Esophagus muscularis mucosa (tissue), 4 donors: ENCODE measurements around the gene MAML3. TPM values are rescaled to one million over a fixed set of nuclear protein-coding genes. Genes with fewer than 3 reads are reported as not detected.
A peak's percentile ranks its signal among the peaks of the same experiment; 100 is the strongest.

Source experiments
- DNase-seq: peaks from one replicate; pipeline ENCODE4 v3.0.0-alpha.2; 2017; ENCODE audit errors: extremely low spot score
- H3K27ac ChIP-seq, 4 donors: fragments of 200-600 bp; sonication (generic); replicated peaks in 1 of 4; 1 replicate in 3 of 4; 2 replicates in 1 of 4; pipeline ENCODE4 v1.5.1; 2016 to 2019; ENCODE audit warnings: mild to moderate bottlenecking in 1 of 4
- H3K27me3 ChIP-seq, 4 donors: fragments of 200-600 bp; sonication (generic); one replicate each; pipeline versions ENCODE4 v1.5.1 to v1.6.0; 2016 to 2019
- H3K36me3 ChIP-seq, 4 donors: fragments of 200-600 bp; sonication (generic); one replicate each; pipeline ENCODE4 v1.5.1; 2016 to 2019
- H3K4me1 ChIP-seq, 4 donors: fragments of 200-600 bp; sonication (generic); one replicate each; pipeline ENCODE4 v1.5.1; 2016 to 2019
- H3K4me3 ChIP-seq, 4 donors: fragments of 200-600 bp; sonication (generic); 1 replicate in 2 of 4; 2 replicates in 2 of 4; pipeline ENCODE4 v1.5.1; 2016 to 2019; ENCODE audit warnings: mild to moderate bottlenecking in 4 of 4, moderate library complexity in 1 of 4
- H3K9me3 ChIP-seq, 4 donors: fragments of 200-600 bp; sonication (generic); 1 replicate in 3 of 4; 2 replicates in 1 of 4; pipeline ENCODE4 v1.5.1; 2016 to 2019
- CTCF ChIP-seq, 3 experiments: fragments of 200-600 bp in 2 of 3; fragments of 450-650 bp in 1 of 3; sonication (generic) in 2 of 3; IDR thresholded peaks; one replicate each; pipeline ENCODE4 v1.5.1; 2017 to 2019; ENCODE audit warnings: antibody characterized with exemption in 3 of 3, mild to moderate bottlenecking in 2 of 3, moderate library complexity in 1 of 3
- EP300 ChIP-seq: sonication (generic); formaldehyde crosslinking; IDR thresholded peaks from one replicate; pipeline ENCODE4 v1.6.1; 2017; ENCODE audit warnings: antibody characterized with exemption
- POLR2A ChIP-seq: fragments of 450-650 bp; IDR thresholded peaks from one replicate; pipeline ENCODE4 v1.6.1; 2017; ENCODE audit warnings: antibody characterized with exemption, moderate library complexity, mild to moderate bottlenecking, low read depth
- POLR2AphosphoS5 ChIP-seq, 2 donors: sonication (generic); formaldehyde crosslinking; IDR thresholded peaks; one replicate each; pipeline ENCODE4 v1.6.1; 2017; ENCODE audit warnings: antibody characterized with exemption in 2 of 2
- WGBS: methylation state at CpG from one replicate; pipeline ENCODE4 v1.1.5; 2018; 5-methylcytosine and 5-hydroxymethylcytosine counted together
- intact Hi-C: fragments of 100-400 bp; cut with DNase I; formaldehyde crosslinking; loops from one replicate; pipeline ENCODE4 v1.15.1; 2023
- total RNA-seq, 4 donors: library from RNA; depleted of rRNA; stranded (reverse); fragments of >200 nt; gene quantifications; one replicate each; pipeline versions ENCODE4 v1.1.0 to v1.2.1, GENCODE V29; 2016

Gene MAML3
- 1 to 10 TPM; 5.0 to 8.7 (median 7.1) TPM for total RNA-seq

DNA sequence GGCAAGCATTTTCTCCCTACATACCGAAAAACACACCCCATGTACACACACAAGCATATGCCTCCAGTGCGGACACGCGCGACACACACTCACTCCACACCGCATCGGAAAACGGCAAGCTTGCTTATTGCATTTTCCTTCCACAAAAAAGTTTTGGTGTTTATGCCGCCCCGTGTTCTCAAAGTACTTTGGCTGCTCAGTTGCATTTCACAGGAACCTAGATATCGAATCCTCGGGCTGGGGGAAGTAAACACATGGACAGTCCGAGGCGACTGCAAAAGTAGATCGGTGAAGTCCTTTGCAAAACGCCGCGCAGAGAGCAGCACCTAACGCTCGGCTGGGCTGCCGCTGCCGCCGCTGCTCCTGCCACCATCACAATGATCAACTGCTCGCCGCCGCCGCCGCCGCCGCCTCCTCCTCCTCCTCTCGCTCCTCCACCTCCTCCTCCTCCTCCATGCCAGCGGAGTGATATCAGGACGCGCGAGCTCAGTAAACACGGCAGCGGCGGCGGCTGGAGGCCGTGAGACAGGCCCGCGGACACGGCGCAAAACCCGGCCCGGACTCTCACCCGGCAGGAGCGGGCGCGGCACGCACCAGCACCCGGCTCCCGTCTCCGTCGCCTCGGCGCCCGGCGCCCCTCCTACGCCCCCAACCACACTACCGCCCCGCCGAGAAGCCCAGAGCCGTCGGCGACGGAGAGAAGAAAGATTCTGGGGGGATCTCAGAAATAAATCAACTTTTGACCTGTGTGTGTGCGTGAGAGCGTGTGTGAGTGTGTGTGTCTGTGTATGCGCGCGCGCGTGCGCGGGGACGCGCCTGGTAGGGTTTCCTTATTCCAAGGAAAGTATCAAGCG, at the start of gene MAML3:
Gene MAML3, minus strand, starts transcription at position 467 of the 854 bp plus-strand sequence. CDS start 857 bp downstream, outside the sequence.
- no peaks in the 10 kb centered on the region for H3K9me3 ChIP-seq
- H3K36me3 ChIP-seq: no peaks in the 10 kb centered on the region
- no peaks in the 10 kb centered on the region for H3K27me3 ChIP-seq
- TF ChIP-seq CTCF (IDR thresholded peaks at IDR 0.05) (peak in 1 of 3 experiments; percentile 11), POLR2AphosphoS5 (IDR thresholded peaks at IDR 0.05) (peak; percentile 89 to 90), EP300 (no peak), POLR2A (peak; percentile 42)
- H3K4me1 ChIP-seq: peaks cover 0 to 34% (median 27%) of the 10 kb centered on the region in 4 donors
- peak within 1 kb of the TSS; percentile 71 to 89 (median 86) for H3K4me3 ChIP-seq
- peak; percentile 98 for DNase-seq
- WGBS: under 1% methylated on average over 63 of the region's 79 CpGs
- peak within 1 kb of the TSS; percentile 97 to 99 (median 98) for H3K27ac ChIP-seq
- intact Hi-C loops: loop anchor here (1.0 to 10.0 kb wide), 6 partner anchors 72 to 489 kb away; partner anchors contain the start of gene MGST2

DNA sequence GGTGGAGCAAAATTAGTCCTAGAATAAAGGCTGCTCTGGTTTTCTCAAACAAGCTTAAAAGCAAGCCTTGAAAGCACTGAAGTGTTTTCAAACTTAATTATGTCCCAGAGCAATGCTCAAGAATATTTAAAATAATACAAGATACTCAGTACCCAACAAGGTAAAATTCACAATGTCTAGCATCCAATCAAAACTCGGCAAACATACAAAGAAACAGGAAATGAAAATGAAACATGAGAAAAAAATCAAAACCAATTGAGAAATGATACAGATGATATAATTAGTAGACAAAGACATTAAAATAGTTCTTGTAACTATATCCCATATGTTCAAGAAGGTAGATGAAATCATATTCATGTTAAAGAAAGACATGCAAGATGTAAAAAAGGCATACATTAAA, 45.0 kb upstream of the MAML3 start:
- intact Hi-C loops: no loop called here
- no peaks in the 10 kb centered on the region for H3K27me3 ChIP-seq
- DNase-seq: no peak
- no peaks in the 10 kb centered on the region for H3K36me3 ChIP-seq
- H3K9me3 ChIP-seq: no peaks in the 10 kb centered on the region
- H3K27ac ChIP-seq: no peak overlapping the region
- H3K4me1 ChIP-seq: no peaks in the 10 kb centered on the region
- no peak for TF ChIP-seq EP300
- no peak for TF ChIP-seq POLR2AphosphoS5 (IDR thresholded peaks at IDR 0.05)
- no peak for TF ChIP-seq CTCF (IDR thresholded peaks at IDR 0.05)
- TF ChIP-seq POLR2A: no peak
- 87% methylated on average over 1 of the region's 1 CpG for WGBS
- no peak overlapping the region for H3K4me3 ChIP-seq

- no peaks in the 10 kb centered on the region for H3K36me3 ChIP-seq
- no peaks in the 10 kb centered on the region for H3K27me3 ChIP-seq
- intact Hi-C loops: no loop called here
- no peak overlapping the region for H3K4me3 ChIP-seq
- H3K9me3 ChIP-seq: no peaks in the 10 kb centered on the region
- no peak for TF ChIP-seq POLR2A
- TF ChIP-seq EP300: no peak
- no peak for TF ChIP-seq CTCF (IDR thresholded peaks at IDR 0.05)
- no peak for TF ChIP-seq POLR2AphosphoS5 (IDR thresholded peaks at IDR 0.05)
- WGBS: 88% methylated on average over 6 of the region's 6 CpGs
- no peak for DNase-seq
- H3K4me1 ChIP-seq: no peaks in the 10 kb centered on the region
- no peak overlapping the region for H3K27ac ChIP-seq
Measured at GRCh38 chr4:140195806-140196205, 41.8 kb upstream of the MAML3 start.

DNA sequence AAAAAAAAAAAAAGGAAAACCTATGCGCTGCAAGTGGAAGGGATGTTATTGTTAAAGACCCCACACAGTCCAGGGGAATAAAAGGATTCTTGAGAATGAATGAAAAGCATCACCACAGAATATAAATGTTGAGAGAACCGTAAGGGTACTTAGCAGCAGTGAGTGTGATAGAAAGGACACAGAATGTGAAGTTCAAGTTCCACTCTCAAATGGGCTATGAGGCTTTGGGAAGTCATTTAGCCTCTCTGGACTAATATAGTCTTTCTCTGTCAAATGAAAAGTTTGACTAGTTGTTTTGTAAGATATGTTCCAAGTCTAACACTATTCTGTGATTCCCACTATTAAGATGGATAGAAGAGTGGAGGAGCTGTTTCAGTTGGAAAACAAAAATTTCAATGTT, 35.8 kb upstream of the MAML3 start:
- TF ChIP-seq CTCF (IDR thresholded peaks at IDR 0.05): no peak
- TF ChIP-seq POLR2A: no peak
- no peak for TF ChIP-seq POLR2AphosphoS5 (IDR thresholded peaks at IDR 0.05)
- TF ChIP-seq EP300: no peak
- Histone ChIP-seq H3K27me3 (no peaks in the 10 kb centered on the region), H3K4me1 (peaks cover 0 to 16% (median 10%) of the 10 kb centered on the region in 4 donors), H3K4me3 (no peak overlapping the region), H3K27ac (no peak overlapping the region), H3K36me3 (no peaks in the 10 kb centered on the region), H3K9me3 (no peaks in the 10 kb centered on the region)
- no peak for DNase-seq
- intact Hi-C loops: no loop called here
- 81% methylated on average over 2 of the region's 2 CpGs for WGBS
